Measurements from ENCODE around the gene POC1A.

Gene POC1A

DNA sequence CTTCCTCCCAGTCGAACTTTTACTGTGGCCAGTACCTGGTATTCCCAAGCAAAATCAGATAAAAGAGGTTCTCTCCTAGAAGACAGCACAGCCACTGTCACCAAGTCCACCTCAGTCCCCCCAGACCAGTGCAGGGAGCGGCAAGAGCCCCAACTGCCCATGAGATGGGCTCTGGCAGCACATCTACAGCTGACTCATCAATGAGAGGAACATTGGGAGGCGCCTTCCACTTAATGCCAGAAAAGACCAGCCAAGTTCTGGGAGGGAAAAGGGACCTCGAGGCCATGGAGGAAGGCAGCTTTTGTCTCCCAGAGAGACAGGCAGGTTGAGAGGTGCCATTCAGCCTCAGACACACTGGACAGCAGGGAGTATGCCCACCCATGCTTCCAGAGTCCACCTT lies 28.2 kb downstream of the POC1A start:
- no peak for DNase-seq

DNA sequence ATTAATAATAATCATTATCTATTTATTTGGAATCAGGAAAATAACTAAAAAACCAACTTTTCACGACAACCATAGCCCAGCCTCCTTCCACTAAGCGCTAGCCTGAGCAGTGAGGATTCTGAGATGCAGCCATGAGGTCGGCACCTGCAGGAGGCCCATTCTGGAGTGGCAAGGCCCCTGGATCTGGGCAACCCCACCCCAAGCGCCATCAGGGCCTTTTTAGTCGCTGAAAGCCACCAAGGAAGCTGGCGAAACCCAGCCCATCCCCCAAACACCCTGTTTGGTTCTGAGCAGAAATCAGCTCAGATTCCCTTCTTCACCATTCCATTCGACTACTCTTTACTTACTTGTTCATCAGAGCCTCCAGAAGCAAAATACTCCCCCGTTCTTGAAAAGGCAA lies 29.5 kb downstream of the POC1A start:
- DNase-seq, result no peak

DNA sequence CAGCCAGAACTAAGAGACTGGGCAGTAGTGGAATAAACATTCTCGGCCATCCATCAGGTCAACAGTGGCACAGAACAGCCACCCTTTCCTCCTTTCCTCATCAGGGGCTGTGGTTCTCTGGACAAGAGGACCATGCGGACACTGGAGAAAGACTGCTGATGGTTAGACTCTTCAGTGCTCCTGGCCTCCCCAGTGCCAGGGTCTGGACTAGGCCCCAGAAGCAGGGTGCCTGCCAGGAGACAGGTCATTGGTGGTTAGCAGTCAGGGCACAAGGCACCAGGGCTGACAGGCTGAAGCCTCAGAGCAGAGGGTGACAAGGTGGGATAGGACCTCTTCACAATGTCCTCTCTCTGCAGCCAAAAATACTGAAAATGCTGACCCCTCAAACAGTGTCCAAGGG lies 30.1 kb downstream of the POC1A start:
- no peak for DNase-seq

DNA sequence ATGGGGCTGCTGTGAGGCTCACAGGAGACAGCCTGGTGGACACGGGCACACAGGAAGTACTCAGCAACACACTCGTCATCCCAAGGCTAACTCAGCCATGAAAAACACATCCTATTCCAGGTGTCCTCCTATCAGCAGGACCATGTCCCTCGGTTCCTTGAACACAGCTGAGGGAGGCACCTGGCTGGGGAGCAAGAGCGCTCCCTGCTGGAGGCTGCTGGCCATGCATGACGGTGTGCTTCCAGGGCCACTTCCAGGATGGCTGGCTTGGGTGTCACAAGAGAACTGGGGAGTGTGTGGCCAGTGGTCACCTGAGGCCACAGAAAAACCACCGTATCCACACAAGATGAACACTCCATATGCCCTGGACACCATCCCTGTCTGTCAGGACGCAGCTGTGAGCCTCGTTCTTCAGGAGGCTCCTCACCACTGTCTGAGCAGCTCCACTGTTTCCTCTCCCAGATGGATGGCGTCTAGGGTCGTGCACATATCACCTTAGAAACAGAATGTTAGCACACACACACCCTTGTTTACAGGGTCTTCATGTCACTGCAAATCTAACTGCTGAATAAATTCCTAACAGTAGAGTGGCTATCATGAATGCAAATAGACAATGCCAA lies 31.0 kb downstream of the POC1A start:
- peak; percentile 1 for DNase-seq

DNA sequence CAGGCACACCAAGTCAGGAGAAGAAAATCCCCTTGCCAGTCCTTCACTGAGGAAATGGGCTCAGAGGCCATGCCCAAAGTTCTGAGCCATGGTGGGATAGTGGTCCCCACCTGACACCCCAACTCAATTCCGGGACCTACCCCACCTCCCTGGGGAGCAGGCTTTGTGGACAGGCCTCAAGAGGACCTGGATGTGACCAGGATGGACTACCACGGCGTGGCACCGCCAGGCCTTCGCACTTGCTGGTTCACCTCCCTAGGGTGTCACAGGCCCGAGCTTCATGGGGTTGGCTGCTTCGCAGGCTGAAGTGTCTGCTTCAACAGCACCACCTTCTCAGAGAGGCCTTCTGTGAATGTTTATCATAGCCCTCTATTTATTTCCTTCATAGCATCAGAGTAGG lies 31.7 kb downstream of the POC1A start:
- DNase-seq, result no peak

DNA sequence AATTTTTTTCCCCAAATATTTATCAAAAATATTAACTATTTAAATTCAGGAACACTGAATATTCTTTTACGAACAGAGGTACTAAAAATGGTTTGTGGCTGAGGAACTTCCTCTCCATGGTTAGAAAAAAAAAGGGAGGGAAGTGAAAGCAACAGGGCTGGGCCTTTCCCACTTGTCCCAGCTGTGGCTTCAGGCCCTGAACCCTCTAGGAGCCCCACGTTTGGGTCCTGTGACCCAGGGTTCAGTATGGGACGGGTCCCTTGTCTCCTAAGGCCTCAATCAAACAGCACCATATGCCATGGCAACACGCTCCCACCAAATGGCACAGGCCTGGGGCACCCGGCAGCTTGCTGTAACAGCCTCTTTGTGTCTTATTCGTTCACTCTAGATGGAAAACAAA lies 32.4 kb downstream of the POC1A start:
- DNase-seq, result no peak

DNA sequence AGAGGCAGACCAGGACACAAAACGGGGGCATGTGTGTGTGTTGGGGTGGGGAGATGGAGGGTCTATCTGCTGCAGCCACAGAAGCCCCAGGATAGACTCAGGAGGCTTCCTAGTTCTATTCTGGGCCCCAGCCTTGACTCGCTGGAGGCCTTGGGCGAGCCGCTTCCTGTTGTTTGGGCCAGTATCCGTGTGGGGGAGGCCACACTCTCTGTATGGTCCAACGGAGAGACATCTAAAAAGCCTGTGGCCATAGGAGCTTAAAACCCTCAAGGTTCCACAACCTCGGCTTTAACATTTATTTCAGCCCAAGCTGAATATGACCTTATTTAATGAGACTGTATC lies 32.8 kb downstream of the POC1A start:
- no peak for DNase-seq

DNA sequence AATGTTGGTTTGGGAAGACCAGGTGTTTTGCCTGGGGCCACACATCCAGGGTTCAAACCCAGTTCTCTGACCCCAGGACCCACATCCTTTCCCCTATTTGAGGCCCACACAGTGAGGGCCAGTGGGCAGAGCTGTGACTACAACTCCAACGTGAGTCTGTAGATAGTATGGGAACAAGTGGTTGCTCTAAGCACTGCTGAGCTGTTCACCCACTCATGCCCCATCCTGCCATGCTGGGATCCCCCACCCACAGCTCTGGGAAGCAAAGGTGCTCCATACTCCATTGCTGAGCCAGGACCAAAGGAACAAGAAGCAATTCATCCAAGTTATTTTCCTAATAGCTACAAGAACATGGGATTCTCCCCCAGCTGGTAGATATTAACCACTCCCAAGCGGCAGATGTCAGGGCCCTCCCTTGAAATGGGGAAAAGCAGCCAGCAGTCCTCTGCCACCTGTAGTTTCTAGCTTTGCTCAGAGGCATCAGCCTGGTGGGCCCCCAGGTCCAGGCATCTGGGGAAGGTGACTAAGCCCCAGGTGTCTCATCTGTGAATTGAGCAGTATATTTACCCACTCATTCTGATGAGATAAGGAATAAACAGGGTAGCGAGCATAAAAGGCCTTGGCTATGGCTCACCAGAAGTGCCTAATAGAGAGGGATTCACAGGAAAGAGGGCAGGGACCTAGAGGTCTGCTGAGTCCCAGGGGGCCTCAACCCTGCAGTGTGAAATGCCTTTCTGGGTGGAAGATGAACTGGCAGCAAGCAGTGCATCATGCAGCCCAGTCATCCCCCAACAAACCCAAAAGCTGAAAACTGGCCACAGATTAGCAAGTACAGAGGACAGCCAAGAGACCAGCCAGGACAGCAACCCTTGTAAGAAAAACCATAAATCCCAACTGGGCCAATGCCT lies 33.4 kb downstream of the POC1A start:
- no peak for DNase-seq

DNA sequence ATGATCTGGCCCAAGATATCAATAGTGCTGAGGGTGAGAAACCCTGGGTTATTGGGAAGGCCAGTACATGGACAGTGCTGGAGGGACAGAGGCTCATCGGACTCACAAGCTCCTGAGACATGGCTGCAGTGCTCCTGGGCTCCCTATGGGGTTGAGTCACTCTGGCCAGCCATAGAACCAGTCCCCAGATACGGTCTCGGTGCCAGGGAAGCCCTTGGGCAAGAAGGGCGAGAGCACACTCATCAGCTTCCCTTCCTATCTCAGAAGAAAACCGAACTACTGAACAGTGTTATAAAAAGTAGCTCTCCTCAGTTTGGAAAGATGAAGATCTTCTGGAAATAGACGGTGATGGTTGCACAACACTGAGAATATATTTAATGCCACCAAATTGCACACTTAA lies 34.4 kb downstream of the POC1A start:
- DNase-seq, result no peak

DNA sequence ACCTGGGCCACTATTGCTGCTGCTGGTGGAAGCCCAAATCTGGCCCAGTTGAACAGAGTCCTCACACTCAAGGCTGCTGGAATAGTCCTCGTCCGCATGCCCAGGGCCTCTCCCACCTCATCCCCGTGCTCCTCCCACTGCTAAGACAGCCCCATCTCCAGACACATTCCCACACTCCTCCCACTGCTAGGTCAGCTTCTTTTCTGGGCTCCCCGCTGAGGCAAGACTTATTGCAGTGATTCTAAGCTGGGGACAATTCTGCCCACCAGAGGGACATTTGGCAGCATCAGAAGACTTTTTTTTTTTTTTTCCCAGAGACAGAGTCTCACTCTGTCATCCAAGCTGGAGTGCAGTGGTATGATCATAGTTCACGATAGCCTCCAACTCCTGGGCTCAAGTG lies 35.1 kb downstream of the POC1A start:
- no peak for DNase-seq

DNA sequence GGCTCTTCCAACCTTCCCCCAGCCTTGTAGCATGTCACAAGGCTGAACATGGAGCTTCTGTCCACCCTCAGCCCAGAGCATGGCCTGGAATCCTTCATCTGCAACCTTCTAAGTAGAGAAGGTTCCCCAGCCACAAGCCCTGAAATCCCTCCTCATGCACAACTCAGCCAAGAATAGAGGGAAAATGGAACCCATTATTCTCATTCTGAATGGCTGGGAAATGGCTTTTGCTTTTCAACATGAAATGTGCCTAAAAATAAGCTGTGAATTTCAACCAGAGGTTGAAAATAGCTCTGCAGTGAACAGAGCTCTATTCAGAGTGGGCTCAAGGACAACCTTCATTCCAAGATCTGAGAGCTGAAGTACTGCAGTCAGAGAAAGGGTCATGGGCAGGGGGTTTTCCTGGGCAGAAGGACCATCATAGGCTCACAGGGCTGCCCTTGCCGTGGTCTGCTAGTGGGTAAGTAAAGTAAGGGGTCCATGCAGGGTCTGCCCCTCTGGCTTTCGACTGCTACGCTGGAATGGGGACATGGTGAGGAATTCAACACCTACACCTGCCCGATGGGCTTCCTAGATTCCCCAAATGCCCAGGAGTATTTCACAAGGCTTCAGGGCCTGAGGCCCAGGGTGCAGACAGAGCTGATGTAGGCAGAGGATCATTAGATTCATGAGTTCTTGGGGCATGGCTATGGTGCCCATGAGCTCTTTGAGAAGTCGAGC lies 35.9 kb downstream of the POC1A start:
- DNase-seq, result no peak

DNA sequence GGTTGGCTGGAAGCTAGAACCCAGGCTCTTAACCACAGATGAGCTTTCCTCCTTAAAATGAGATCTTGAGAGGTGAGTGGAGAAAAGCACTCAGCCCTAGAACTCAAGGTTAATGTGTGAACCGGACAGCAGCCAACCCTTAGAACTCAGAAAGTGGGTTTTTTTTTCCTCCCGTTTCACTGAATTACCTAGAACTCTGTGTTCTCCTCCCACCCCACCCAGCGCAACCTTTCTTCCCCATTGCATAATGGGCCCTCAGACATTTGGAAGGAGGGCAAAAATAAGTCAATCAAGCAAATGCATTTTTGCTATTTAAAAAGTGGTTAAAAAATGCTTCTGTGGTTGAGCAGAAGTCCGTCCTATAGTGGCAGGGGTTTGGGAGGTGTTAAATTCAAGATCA lies 36.7 kb downstream of the POC1A start:
- DNase-seq, result no peak

DNA sequence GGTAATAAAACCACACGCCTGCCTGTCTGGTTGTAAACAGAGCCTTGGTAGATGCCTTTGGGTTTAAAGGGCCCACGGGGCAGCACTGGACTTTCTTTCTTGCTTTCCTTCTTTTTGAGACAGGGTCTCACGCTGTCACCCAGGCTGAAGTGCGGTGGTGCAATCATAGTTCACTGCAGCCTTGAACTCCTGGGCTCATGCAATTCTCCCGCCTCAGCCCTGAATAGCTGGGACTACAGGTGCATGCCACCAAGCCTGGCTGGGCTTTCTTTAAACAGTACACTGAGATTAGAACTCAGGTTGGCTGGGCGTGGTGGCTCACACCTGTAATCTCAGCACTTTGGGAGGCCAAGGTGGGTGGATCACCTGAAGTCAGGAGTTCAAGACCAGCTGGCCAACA lies 42.2 kb downstream of the POC1A start:
- DNase-seq, result no peak

DNA sequence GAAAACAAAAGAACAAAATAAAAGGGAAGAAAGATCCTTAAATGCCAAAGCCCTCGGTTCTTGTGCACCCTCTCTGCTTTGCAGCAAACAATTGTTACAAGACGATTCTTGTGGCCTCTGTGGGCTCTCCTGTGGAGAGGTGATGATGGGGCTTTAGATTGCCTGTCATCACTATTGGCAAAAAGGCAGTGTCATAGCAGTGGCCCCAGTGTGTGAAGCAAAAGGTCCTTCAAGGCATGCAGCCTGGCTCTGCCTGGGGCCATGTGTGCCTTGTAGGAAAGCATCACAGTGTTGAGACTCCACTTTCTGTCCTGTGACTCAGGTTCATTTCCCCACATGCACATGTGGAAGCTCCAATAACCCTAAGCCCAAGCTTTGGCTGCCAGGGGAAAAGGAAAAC lies 43.7 kb downstream of the POC1A start:
- no peak for DNase-seq

DNA sequence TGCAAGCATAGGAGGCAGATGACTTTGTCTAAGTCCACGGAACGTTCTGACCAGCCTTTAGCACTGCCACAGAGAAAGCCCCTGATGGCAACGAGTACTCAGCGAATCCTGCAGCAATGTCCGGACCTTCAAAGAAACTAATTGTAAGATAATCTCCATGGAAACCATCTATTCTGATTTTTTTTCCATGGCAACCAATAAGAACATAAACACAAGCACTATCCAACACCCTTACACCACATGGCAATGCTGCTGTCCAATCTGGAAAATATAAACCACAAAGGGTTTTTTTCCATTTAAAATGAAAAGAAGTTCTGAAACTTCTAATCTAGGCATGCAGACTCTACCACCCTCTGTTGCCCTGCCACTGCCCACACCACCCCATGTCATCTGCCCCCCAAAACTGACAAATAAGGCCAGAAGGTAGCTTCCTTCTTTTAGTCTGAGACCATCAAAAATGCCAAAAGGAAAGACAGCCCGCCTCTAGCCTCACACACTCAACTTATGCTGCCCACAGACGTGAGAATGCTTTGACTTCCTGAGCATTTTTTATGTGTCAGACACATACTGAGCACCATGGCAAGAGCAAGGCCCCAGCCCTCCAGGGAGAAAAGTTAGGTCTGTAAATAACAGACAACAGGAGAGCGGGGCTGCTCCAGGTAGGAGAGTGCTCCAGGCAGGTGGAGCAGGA lies 44.5 kb downstream of the POC1A start:
- no peak for DNase-seq

DNA sequence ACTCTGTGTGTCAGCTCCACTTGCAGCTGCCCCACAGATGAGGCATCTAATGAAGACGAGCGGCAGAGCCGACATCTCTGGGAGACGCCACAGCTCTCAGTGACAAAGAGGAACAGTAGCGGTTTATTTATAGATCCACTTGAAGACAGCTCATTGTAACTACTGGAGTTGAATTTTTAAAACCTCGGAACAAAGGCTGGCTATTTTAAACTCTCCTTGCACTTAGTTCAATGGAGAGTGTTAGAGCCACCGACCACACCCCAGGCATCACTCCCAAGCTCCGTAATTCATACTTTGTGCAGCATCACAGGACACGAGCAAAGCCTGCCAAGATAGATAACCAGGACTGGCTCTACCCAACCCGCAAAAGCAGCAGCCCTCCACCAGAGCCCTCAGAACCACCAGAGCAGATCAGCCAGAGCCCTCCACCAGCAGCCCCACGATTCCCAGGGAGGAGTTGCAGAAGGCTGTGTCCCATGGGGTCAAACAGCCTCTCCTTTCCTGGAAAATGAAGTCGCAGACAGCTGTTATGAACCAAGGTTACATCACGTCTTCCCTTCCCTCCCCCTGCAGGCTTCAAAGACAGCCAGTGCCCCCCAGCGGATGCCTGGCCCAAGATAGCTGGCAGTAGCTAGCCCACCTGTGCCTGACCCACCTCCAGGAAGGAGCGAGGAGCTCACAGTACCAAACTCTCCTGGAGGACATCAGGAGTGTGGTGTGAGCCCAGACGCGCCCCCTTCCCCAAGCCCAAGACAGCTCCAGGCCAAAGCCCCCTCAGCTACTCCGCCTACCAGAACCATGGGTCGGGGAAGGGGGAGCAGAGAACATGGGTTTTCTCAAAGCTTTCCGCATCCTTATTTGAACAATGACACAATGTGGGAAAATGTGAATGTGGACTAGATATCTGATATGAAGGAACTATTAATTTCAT lies 45.7 kb downstream of the POC1A start:
- peak; percentile 30 for DNase-seq

DNA sequence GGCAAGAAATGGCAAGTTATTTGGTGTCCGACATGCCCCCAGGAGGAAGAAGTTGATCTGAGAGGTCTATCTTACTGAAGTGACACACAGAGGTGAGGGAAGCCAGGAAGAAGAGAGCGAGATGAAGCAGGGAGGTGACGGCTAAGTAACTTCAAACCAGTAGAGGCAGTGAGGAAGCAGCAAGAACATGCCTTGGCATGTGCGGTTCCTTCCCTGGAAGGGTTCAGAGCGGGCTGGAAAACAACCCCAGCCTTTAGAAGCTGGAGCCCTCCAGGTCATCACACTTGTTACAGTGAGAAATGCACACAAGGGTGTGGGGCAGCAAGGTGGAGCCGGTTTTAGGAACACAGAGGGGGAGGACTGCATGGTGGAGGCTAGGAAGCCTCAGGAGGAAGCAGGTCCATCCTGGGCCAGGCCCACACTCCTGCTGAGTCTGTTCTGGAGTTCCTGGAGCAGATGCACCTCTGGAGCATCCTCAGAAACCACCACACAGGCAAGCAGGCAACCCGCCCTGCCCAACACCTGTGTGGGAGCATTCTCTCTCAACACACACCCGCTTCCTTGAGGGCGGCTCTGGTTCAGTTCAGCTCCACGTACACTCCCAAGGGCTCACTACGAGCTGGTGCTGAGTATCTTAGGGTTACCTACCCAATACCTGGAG lies 47.1 kb downstream of the POC1A start:
- DNase-seq, result no peak

DNA sequence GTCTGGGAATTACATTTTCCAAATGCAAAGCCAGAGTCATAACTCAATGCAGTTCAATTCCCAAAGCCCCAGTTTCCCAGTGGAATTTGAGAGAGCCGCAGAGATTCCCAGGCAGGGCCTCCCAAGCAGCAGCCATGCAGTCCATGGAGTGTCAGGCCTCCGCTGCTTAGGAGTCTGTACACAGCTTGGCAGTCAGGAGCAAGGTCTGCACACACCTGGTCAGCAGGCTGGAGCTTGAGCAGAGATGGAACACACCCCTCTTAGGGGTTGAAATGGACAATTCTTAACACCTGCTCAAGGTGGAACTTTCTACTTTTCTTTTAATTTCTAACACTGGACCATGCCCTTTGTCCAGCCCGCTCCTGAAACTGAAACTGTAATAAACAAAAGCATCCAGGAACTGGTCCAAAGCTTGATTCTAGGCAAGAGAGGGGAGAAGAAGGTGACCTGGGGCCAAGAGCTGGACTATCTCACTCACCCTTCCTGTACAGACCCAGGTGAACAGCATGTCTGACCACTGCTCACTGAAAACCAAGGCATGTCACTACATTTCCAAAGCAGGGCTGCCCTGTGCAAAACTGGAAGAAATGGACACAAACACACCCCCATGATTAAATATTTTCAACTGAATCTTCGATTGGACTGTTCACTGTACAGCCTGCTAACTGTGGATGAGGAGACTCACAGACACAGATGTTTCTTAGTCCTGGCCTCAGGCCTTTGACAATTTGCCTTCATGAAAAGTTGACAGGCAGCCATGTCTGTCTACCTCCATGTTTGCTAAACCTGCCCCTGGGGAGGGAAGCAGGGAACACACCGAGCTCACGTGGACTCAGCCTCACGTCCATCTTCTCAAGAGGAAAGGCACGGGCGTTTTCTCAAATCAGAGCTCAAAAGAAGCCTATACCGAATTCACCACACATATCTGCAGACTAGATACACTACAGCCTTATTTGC lies 49.3 kb downstream of the POC1A start:
- no peak for DNase-seq

DNA sequence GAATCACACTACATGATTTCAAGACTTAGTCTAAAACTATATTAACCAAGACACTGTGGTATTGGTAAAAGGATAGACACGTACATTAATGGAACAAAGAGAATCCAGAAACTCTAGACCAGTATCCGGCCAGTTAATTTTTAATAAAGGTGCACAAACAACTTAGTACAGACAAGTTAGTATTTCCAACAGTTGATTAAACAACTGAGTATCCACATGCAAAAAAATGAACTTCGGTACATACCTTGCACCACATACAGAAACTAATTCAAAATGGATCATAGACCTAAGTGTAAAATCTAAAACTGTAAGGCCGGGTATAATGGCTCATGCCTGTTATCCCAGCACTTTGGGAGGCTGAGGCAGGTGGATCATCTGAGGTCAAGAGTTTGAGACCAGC lies 51.3 kb downstream of the POC1A start:
- no peak for DNase-seq

DNA sequence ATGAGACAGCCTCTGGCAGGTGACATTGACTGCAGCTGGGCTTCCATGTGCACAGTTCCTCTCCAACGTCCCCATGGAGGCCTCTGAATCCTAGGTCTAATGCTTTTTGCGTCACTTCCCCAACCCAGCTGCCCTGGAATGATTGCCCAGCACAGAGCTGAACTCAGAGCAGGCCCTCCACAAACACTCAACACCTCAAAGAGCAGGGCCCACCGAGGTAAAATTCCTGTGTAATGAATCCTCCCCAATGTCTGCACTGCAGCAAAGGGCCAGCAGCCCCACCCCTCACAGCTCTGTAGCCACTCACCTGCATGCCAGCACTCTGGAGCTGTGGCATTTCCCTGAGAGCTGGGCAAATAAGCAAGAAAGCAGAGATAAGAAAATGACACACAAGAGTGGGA lies 55.2 kb downstream of the POC1A start:
- DNase-seq, result no peak
